NCI-H2029 treated with DMSO at 0.1 percent for 48 hours (cell line): ENCODE measurements around the gene VN1R2.
"Not testable (repeated sequence)": the region's sequence is repeated elsewhere in the genome, so short reads cannot be mapped to it uniquely, and the experiment has no call there.

Experiments used
- DNase-seq: peaks from one replicate; lab custom pipeline; 2025; lab: John Stamatoyannopoulos, UW

VN1R2 gene, protein sequence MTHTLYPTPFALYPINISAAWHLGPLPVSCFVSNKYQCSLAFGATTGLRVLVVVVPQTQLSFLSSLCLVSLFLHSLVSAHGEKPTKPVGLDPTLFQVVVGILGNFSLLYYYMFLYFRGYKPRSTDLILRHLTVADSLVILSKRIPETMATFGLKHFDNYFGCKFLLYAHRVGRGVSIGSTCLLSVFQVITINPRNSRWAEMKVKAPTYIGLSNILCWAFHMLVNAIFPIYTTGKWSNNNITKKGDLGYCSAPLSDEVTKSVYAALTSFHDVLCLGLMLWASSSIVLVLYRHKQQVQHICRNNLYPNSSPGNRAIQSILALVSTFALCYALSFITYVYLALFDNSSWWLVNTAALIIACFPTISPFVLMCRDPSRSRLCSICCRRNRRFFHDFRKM

DNA sequence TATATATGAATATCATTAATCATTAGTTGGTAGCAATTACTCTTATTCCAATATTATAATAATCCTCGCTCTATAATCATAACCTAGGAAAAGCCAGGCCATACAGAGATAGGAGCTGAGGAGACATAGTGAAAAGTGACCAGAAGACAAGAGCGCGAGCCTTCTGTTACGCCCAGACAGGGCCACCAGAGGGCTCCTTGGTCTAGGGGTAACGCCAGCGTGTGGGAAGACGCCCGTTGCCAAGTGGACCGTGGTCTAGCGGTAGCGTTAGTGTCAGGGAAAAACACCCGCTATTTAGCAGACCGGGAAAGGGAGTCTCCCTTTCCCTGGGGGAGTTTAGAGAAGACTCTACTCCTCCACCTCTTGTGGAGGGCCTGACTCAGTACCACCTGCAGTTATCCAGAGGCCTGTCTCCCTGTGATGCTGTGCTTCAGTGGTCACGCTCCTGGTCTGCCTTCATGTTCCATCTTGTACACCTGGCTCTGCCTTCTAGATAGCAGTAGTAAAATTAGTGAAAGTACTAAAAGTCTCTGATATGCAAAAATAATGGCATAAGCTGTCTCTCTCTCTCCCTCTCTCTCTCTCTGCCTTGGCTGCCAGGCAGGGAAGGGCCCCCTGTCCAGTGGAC, at the start of gene VN1R2:
TSS of gene VN1R2 (plus strand) at position 578 of the 628 bp plus-strand sequence. CDS start 84 bp downstream, outside the sequence.
- not testable (repeated sequence) for DNase-seq

DNA sequence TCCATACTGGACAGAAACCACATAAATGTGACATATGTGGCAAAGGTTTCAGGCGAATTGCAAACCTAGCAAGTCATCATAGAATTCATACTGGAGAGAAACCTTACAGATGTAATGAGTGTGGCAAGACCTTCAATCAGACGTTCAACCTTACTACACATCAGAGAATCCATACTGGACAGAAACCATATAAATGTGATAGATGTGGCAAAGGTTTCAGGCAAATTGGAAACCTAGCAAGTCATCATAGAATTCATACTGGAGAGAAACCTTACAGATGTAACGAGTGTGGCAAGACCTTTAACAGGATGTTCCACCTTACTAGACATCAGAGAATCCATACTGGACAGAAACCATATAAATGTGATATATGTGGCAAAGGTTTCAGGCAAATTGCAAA, 46.5 kb upstream of the VN1R2 start:
- DNase-seq, result not testable (repeated sequence)

DNA sequence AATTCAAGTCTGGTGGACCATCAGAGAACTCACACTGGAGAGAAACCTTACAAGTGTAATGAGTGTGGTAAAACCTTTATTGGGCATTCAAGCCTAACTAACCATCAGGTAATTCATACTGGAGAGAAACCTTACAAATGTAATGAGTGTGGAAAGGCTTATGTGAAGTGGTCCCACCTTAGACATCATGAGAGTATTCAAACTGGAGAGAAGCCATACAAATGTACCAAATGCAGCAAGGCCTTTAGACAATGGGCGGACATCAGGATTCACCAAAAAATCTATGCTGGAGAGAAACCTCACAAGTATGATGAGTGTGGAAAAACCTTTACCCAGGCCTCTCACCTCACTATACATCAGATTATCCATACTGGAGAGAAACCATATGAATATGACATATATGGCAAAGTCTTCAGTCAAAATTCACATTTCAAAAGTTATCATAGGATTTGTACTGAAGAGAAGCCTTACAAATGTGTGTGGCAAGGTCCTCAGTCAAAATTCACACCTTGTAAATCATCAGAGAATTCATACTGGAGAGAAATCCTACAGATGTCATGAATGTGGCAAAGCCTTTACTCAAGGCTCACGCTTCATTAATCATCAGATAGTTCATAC, 45.3 kb upstream of the VN1R2 start:
- no peak for DNase-seq

DNA sequence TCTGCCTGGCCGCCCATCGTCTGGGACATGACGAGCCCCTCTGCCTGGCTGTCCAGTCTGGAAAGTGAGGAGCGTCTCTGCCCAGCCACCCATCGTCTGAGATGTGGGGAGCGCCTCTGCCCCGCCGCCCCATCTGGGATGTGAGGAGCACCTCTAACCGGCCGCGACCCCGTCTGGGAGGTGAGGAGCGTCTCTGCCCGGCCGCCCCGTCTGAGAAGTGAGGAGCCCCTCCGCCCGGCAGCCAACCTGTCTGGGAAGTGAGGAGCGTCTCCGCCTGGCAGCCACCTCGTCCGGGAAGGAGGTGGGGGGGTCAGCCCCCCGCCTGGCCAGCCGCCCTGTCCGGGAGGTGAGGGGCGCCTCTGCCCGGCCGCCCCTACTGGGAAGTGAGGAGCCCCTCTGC, 35.4 kb upstream of the VN1R2 start:
- DNase-seq, result not testable (repeated sequence)

DNA sequence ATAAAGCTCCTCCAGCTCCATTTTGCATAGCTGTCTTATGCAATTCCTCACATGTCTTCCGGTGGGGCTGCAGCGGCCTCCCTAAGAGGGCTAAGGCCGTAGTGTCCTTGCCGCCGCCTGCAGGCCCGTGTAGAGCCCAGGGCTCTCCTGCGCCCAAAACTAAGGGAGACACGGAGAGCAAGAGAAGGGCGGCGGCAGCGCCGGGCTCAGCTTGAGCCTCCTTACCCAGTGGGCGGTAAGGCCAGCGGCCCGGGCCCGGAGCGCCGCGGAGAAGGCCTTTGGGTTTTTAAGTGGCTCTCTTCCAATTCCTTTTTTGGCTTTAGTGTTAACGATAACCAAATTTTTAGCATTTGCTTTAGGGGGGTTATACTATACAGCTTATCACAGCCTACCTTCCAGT, 33.5 kb upstream of the VN1R2 start:
- no peak for DNase-seq

DNA sequence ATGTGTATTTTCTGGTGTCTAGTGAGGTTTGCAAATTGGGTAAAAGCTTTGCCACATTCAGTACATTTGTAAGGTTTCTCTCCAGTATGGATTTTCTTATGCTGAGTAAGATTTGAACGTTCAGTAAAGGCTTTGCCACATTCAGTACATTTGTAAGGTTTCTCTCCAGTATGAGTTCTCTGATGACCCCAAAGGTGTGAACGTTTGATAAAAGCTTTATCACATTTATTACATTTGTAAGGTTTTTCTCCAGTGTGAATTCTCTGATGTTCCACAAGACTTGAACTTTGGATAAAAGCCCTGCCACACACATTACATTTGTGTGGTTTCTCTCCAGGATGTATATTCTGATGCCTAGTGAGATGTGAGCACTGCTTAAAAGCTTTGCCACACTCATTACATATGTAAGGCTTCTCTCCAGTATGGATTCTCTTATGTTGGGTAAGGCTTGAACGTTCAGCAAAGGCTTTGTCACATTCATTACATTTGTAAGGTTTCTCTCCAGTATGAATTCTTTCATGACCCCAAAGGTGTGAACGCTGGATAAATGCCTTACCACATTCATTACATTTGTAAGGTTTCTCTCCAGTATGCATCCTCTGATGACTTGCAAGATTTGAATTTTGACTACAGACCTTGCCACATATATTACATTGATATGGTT, 20.8 kb upstream of the VN1R2 start:
- no peak for DNase-seq

DNA sequence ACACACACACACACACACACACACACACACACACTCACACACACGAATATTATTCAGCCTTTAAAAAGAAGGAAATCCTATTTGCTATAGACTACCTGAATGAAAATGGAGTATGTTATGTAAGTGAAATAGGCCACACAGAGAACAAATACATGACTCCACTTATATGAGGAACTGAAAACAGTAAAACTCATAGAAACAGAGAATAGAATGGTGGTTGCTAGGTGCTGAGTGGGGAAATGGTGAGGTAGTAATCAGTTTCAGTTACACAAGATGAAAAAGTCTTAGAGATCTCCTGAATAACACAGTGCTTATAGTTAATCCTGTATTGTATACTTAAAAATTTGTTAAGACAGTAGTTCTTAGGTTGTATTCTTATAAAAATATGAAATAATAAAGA, 11.6 kb upstream of the VN1R2 start:
- no peak for DNase-seq

DNA sequence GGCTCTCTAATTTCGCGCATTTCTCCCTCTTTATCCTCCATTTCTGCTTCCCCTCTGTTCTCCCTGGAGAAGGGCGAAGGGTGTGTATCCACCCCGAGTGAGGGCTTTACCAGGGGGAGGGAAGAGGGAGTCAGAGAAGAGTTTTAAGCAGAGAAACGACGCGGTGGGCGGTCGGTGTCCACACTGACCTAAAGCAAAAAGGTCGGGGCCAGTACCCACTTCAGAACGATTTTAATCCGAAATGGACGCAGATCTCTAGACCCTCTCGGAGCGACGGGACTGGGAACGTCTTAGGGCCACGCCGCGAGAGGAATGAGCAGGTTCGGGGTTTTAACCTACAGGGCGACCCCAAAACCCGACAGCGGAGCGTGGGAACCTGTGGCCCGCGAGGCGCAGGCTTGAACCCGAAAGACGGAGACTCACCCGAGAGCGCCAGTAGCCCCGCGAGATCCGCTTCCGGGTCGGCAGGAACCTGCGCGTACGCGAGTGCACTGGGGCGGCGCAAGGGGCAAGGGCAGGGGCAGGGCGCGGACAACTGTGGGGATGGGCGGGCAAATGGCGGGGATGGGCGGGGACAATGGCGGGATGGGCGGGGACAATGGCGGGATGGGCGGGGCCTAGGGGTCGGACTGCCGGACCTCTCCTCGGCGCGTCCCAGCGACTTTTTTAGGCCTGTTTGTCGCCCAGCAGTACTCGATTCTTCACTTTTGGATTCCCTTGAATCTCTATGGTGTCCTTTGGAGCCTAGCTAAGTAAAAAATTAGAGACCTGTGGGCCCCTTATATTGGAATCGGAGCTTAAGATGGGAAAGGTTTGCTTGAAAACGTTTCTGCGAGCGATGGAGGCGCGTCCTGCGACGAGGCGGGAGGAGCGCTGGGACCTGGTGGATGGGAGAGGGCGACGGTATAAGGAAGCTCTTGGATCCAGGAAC, 3.4 kb upstream of the VN1R2 start, which contains the start of gene ZNF677:
TSS of gene ZNF677 (minus strand) at position 463 of the 931 bp plus-strand sequence. CDS start 3,323 bp downstream, outside the sequence.
- DNase-seq, result no peak

DNA sequence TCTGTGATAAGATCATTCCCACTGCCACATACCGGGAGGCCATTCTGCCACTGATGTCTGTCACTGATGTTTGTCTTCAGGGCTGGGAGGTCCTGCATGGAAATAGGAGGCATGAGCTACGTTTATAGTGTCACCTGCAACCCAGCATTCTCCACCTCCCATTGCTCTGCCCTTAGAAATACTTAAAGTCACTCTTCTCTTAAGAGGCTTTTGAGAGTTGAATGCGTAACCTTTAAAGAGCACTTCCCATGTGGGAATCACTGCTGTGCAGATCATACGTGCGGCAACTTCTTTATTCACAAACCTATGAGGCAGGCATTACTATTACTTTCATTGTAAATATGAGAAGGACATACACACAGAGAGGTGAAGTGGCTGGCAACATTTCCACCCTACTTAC, 9.5 kb downstream of the VN1R2 start, which contains the start of gene VN1R4:
TSS of gene VN1R4 (minus strand) at position 101 of the 400 bp plus-strand sequence. CDS start at position 43, 58 bp downstream.
- DNase-seq, result not testable (repeated sequence)

DNA sequence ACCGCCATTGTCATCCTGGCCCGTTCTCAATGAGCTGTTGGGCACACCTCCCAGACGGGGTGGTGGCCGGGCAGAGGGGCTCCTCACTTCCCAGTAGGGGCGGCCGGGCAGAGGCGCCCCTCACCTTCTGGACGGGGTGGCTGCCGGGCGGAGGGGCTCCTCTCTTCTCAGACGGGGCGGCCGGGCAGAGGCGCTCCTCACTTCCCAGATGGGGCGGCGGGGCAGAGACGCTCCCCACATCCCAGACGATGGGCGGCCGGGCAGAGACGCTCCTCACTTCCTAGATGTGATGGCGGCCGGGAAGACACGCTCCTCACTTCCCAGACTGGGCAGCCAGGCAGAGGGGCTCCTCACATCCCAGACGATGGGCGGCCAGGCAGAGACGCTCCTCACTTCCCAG, 11.8 kb downstream of the VN1R2 start:
- DNase-seq, result not testable (repeated sequence)

DNA sequence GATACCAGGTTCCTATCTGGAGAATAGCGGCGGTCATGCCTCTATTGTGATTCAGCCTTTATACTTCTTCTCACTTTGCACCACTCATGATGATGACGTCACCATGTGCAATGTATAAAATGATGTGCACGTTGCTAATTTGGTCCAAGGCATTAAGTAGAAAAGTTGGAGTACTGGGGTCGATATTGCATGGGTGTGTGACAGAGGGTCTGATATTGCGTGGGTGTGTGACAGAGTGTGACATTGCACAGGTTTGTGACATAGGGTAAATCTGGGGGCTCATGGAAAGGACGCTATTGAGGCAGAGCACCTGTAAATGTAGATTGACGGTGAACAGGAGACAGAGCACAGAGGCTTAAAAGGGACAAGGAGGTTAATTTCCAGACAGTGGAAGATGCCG, 14.0 kb downstream of the VN1R2 start:
- DNase-seq, result no peak

DNA sequence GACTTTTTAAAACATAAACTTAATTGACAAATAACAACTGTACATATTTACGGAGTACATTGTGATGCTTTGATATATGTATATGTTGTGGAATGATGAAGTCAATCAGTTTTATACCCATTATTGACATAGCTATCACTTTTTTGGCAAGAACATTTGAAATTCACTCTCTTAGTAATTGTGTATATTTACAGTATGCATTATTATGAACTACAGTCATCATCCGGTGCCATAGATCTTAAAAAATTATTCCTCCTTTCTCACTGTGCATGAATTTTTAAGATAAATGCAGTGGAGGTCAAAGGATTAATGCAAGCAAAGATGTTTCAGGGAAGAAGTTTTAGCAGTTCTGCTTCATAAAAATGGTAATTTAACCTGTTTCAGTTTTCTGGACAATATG, 17.4 kb downstream of the VN1R2 start:
- no peak for DNase-seq

DNA sequence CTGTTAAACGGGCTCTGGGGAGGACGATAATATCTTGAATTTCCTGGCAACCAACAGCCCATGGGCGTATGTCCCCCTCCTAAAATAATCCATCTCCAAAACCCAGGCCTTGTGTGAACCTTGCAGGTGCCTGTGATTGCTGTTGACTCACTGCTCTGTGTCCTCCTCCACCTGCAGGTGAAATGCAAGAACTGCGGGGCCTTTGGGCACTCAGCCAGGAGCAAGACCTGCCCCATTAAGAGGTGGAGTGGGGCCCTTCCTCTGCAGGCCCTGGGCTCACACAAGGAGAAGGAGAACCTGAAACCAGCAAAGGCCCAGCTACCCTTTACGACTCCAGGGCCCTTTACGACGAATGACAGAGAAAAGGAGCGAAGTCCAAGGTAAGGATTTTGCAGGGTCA, 23.9 kb downstream of the VN1R2 start:
- DNase-seq, result not testable (repeated sequence)

DNA sequence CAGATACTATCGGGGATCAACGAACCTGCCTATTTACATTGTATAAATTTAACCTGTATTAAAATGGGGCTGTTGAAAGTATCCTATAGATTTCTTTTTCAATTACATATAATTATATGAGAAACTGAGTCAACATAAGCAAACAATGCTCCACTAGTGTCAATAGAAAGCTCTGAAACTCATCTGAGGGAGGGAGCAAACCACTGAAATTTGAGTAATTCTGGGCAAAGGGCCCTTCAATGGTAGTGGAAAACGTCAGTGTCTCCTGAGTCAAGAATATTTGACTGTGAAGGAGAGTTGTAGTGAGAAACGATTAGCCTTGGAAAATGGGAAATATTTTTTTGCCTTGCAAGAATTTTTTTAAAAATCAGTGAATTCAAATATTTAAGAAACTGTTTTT, 27.0 kb downstream of the VN1R2 start:
- no peak for DNase-seq

DNA sequence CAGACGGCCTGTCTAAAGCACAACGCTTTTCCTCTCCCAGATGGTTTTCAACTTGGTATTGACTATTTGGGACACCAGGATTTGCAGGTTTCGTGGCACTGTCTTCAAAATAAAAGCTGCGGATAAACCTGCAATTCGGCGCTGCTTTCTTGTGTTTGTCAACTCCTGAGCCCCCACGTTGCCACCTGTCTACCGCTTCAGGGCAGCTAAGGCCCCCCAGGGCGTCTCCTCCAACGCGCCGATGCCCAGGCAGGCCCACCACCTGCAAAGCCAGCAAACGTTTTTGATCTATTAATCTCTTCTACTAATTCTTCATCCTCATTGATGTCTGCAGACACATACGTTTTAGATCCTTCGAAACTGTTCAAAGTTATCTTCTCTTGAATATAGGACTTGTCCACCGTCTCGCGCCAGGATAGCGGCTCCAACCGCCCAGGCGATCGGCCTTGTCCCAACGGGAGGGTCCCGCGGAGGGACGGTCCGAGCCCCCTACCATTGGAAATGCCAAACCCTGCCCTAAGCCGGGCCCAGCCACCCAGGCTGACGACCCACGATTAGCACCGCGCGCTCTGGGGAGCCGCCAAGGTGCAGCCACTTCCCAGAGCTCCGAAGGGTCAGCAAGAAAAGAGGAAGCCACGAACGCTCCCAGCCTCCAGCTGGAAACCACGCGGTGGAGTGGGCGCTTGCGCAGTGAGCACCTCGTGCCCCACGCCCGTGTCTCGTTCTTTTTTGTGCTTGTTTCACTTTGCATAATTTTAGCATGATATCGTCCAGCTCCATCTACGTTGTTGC, 32.9 kb downstream of the VN1R2 start:
- no peak for DNase-seq

DNA sequence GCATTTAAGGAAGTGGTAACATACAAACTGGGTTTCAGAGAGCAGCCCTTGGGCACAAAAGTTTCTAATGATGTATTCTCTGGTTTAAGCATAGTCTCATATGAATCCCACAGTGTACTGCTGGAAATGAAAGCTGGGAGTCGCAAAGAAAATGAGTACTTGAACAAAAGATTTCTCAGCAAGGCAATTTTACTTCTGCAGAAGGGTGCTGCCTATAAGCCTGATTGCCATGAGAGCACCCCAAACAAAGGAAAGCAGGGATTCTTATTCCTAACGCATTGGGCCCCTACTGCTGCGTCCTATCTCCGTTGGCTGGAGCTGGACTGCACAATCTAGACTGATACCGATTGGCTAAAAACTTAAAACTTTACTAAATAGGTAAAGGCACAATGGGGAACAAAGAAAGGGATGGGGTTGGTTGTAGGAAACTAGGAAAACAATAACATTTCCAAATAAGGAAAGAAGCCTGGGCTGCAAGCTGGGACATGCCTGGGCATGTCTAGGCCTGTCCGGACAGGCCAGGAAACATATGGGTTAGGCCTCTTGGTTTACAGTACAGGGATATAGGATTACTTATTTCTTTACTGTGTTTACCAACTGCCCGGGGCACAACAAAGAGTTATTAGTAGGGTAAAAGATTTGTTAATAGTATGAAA, 36.8 kb downstream of the VN1R2 start:
- no peak for DNase-seq

DNA sequence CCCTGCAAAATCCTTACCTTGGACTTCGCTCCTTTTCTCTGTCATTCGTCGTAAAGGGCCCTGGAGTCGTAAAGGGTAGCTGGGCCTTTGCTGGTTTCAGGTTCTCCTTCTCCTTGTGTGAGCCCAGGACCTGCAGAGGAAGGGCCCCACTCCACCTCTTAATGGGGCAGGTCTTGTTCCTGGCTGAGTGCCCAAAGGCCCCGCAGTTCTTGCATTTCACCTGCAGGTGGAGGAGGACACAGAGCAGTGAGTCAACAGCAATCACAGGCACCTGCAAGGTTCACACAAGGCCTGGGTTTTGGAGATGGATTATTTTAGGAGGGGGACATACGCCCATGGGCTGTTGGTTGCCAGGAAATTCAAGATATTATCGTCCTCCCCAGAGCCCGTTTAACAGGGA, 43.2 kb downstream of the VN1R2 start:
- DNase-seq, result not testable (repeated sequence)

DNA sequence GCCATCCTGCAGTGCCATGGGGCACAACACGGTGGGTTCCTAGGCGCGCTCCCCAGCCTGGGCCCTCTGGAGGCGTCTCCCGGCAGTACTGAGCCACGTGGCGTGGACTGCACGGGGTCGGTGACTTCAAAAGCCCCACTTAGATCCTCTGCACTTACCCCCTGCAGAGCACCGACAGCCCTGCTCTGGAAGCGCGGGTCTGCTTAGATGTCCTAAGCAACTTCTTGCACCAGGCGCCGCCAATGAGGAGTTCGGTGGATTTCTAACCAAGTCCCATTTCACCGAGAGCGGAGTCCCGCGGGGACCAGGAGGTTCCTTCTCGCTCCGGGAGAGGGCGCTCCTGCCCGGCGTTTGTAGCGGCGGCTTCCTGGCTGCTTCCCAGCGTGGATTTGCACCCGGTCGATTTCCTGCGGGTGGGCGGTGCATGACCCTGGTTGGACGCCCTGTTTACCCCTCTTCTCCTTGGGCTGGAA, 50.3 kb downstream of the VN1R2 start:
- DNase-seq, result no peak
